Endothelial cell of umbilical vein (primary cell): ENCODE data around the gene RAB3C. TPM values are rescaled to one million over a fixed set of nuclear protein-coding genes. Genes with fewer than 3 reads are reported as not detected.

Source experiments
- BruUV-seq: library from RNA; stranded (reverse); fragments of 400-500 nt; replicated peaks from 2 replicates; lab custom pipeline; 2021; lab: Mats Ljungman, UMichigan
- CTCF ChIA-PET: fragments of 300-600, 350-600 bp; sonication (Branson Sonifier 250); formaldehyde crosslinking; loops from one replicate; lab custom pipeline; 2021; ENCODE audit warnings: antibody characterized with exemption, inconsistent platforms; lab: Charles Lee
- POLR2A ChIA-PET: fragments of 300-600, 350-600 bp; sonication (Branson Sonifier 250); formaldehyde crosslinking; loops from one replicate; lab custom pipeline; 2021; ENCODE audit warnings: antibody characterized with exemption, inconsistent platforms; lab: Charles Lee
- DNase-seq: peaks from one replicate; pipeline ENCODE4 v3.0.0-alpha.2; 2011; ENCODE audit warnings: low read depth, low spot score
- FAIRE-seq: peaks from 2 replicates; lab custom pipeline; 2011; peaks lifted over from hg19 to GRCh38; lab: Jason Lieb, UNC
- H2AFZ ChIP-seq: 2 replicates; pipeline ENCODE4 v1.6.0; 2012; ENCODE audit warnings: low read depth, low read length, control low read depth, inconsistent platforms
- H3K27ac ChIP-seq: 2 replicates; pipeline ENCODE4 v1.5.1; 2011; ENCODE audit warnings: low read depth, mild to moderate bottlenecking, control low read depth, low read length, moderate library complexity; ENCODE audit not compliant: insufficient read depth
- H3K27me3 ChIP-seq, 2 experiments: 2 replicates each; pipeline versions ENCODE4 v1.6.0 to v1.6.1; 2011; ENCODE audit warnings: low read length in 2 of 2, mixed read lengths in 1 of 2; ENCODE audit not compliant: control insufficient read depth in 2 of 2, insufficient read depth in 2 of 2
- H3K36me3 ChIP-seq, 2 experiments: 2 replicates in 1 of 2; 3 replicates in 1 of 2; pipeline ENCODE4 v1.5.1; 2011; ENCODE audit warnings: low read length in 2 of 2, mild to moderate bottlenecking in 1 of 2, moderate library complexity in 1 of 2; ENCODE audit not compliant: control insufficient read depth in 2 of 2, insufficient read depth in 2 of 2; ENCODE audit errors: extremely low read depth in 1 of 2
- H3K4me1 ChIP-seq: 3 replicates; pipeline ENCODE4 v1.5.1; 2011; ENCODE audit warnings: mild to moderate bottlenecking, low read length; ENCODE audit not compliant: control insufficient read depth, insufficient read depth; ENCODE audit errors: extremely low read depth
- H3K4me2 ChIP-seq: 2 replicates; pipeline ENCODE4 v1.6.1; 2011; ENCODE audit warnings: low read length, control low read depth, mixed read lengths; ENCODE audit not compliant: insufficient read depth
- H3K4me3 ChIP-seq, 3 experiments: fragments of 200-600 bp in 1 of 3; sonication (generic), shearing (Covaris generic) in 1 of 3; replicated peaks in 1 of 3; 2 replicates each; pipeline ENCODE4 v1.5.1; 2011 to 2016; ENCODE audit warnings: control low read depth in 3 of 3, low read length in 3 of 3, mild to moderate bottlenecking in 2 of 3, inconsistent platforms in 1 of 3, low read depth in 1 of 3, moderate library complexity in 1 of 3; ENCODE audit not compliant: insufficient read depth in 1 of 3
- H3K79me2 ChIP-seq: 2 replicates; pipeline ENCODE4 v1.6.0; 2012; ENCODE audit warnings: low read length, inconsistent platforms; ENCODE audit not compliant: control insufficient read depth, insufficient read depth
- H3K9ac ChIP-seq: replicated peaks from 2 replicates; pipeline ENCODE3; 2011; ENCODE audit warnings: low read length, control low read depth; ENCODE audit not compliant: insufficient read depth; ENCODE audit errors: extremely low read depth
- H3K9me1 ChIP-seq: replicated peaks from 3 replicates; pipeline ENCODE4 v1.6.0; 2011; ENCODE audit warnings: mild to moderate bottlenecking, low read length; ENCODE audit not compliant: control insufficient read depth, insufficient read depth; ENCODE audit errors: extremely low read depth
- H3K9me3 ChIP-seq: replicated peaks from 2 replicates; pipeline ENCODE4 v1.5.1; 2012; ENCODE audit warnings: low read length, inconsistent platforms; ENCODE audit not compliant: control insufficient read depth, insufficient read depth
- H4K20me1 ChIP-seq: replicated peaks from 2 replicates; pipeline ENCODE3; 2011; ENCODE audit warnings: mild to moderate bottlenecking, low read length; ENCODE audit not compliant: control insufficient read depth, insufficient read depth; ENCODE audit errors: extremely low read depth
- EZH2 ChIP-seq: IDR thresholded peaks from 2 replicates; pipeline ENCODE4 v1.6.1; 2012; ENCODE audit warnings: borderline replicate concordance, low read depth, mild to moderate bottlenecking, moderate library complexity, low read length, inconsistent platforms; ENCODE audit not compliant: severe bottlenecking
- FOS ChIP-seq: IDR thresholded peaks from 2 replicates; pipeline ENCODE4 v1.6.1; 2011; ENCODE audit warnings: mild to moderate bottlenecking, low read length, moderate library complexity, borderline replicate concordance; ENCODE audit not compliant: insufficient read depth
- GATA2 ChIP-seq: IDR thresholded peaks from 2 replicates; pipeline ENCODE4 v1.7.0; 2011; ENCODE audit warnings: low read depth, mild to moderate bottlenecking, moderate library complexity, mixed read lengths, low read length; ENCODE audit not compliant: insufficient read length, insufficient read depth
- JUN ChIP-seq: IDR thresholded peaks from 2 replicates; pipeline ENCODE4 v1.6.1; 2011; ENCODE audit warnings: borderline replicate concordance, low read depth; ENCODE audit not compliant: insufficient read length, insufficient read depth
- MAX ChIP-seq: IDR thresholded peaks from 2 replicates; pipeline ENCODE4 v1.6.1; 2011; ENCODE audit not compliant: insufficient read depth, insufficient read length
- MYC ChIP-seq: IDR thresholded peaks from one replicate; pipeline ENCODE4 v1.6.1; 2011; ENCODE audit warnings: mild to moderate bottlenecking, low read depth, low read length
- POLR2A ChIP-seq: IDR thresholded peaks from 2 replicates; pipeline ENCODE4 v1.6.1; 2012; ENCODE audit warnings: low read depth, mild to moderate bottlenecking, control low read depth, low read length
- POLR2AphosphoS5 ChIP-seq: IDR thresholded peaks from 2 replicates; pipeline ENCODE4 v1.6.1; 2012; ENCODE audit warnings: low read depth, mild to moderate bottlenecking, control low read depth, low read length, moderate library complexity; ENCODE audit not compliant: insufficient read depth
- dilution Hi-C: fragments of 300-500 bp; cut with MboI; formaldehyde crosslinking; loops from one replicate; pipeline ENCODE4 v1.15.0; 2019; ENCODE audit warnings: low sequenced_read_pairs; ENCODE audit not compliant: extremely low pct_ligation_motif_present
- intact Hi-C: fragments of 100-400 bp; cut with micrococcal nuclease; formaldehyde crosslinking; loops from one replicate; pipeline ENCODE4 v1.10.0; 2022
- polyA plus RNA-seq, 4 experiments: library from polyadenylated mRNA; depleted of rRNA in 3 of 4; stranded (reverse) in 3 of 4; unstranded in 1 of 4; fragments of >200 nt; gene quantifications; 2 replicates each; pipeline versions ENCODE4 v1.2.1 to v1.2.3, GENCODE V29; 2011 to 2012; ENCODE audit warnings: missing spikeins in 1 of 4
- total RNA-seq: library from RNA; stranded (reverse); gene quantifications from 2 replicates; pipeline ENCODE4 v1.2.3, GENCODE V29; 2021
- TF ChIP-seq, protein P1 (sequence below), 2 donors: IDR thresholded peaks; 1 replicate in 1 of 2; 2 replicates in 1 of 2; pipeline ENCODE4 v1.5.1; 2011; ENCODE audit warnings: low read length in 2 of 2, mild to moderate bottlenecking in 2 of 2, moderate library complexity in 2 of 2, control low read depth in 1 of 2, inconsistent platforms in 1 of 2, low read depth in 1 of 2; ENCODE audit not compliant: insufficient read depth in 1 of 2; ENCODE audit errors: extremely low read depth in 1 of 2

RAB3C gene
- total and polyA plus RNA-seq, 2 donors (not counting 3 experiments of a cell fraction or from before 2014, with no cell fraction given) = 0.04 to 0.66 TPM

DNA sequence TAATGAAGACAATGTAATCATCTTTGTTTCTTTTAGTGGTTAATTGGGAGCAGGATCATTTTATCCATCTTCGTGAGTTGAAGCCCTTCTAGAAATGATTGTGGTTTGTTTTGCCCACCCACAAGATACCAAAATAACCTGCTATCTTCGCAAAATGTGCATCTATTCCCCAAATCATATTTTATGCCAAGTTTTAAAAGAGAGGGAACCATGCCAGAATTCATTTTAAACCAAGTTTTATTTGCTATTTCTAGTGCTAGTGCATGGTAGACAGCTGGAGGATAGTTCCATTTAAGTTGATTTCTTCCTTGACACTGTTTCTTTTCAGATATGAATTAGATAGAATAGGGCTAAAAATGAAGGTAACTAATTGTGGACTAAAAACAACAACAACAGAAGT lies 104.2 kb downstream of the RAB3C start:
- no peak overlapping the region for H3K4me2 ChIP-seq
- dilution Hi-C loops = no loop called here
- intact Hi-C loops = no loop called here
- TF ChIP-seq JUN (no peak), POLR2A (no peak), FOS (no peak)
- TF ChIP-seq, protein P1, sequence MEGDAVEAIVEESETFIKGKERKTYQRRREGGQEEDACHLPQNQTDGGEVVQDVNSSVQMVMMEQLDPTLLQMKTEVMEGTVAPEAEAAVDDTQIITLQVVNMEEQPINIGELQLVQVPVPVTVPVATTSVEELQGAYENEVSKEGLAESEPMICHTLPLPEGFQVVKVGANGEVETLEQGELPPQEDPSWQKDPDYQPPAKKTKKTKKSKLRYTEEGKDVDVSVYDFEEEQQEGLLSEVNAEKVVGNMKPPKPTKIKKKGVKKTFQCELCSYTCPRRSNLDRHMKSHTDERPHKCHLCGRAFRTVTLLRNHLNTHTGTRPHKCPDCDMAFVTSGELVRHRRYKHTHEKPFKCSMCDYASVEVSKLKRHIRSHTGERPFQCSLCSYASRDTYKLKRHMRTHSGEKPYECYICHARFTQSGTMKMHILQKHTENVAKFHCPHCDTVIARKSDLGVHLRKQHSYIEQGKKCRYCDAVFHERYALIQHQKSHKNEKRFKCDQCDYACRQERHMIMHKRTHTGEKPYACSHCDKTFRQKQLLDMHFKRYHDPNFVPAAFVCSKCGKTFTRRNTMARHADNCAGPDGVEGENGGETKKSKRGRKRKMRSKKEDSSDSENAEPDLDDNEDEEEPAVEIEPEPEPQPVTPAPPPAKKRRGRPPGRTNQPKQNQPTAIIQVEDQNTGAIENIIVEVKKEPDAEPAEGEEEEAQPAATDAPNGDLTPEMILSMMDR (IDR thresholded peaks at IDR 0.05; ENCODE audit: extremely low read depth in 1 of 2, insufficient read depth in 1 of 2, low read depth in 1 of 2, low read length in 2 of 2) = no peak
- H3K9me1 ChIP-seq = no peaks in the 10 kb centered on the region
- no peak for FAIRE-seq
- no peak overlapping the region for H3K9ac ChIP-seq
- H3K27ac ChIP-seq = no peak overlapping the region
- CTCF ChIA-PET = no interaction called here
- DNase-seq = no peak
- H3K36me3 ChIP-seq = no peaks in the 10 kb centered on the region
- H3K9me3 ChIP-seq = no peaks in the 10 kb centered on the region
- no peaks in the 10 kb centered on the region for H4K20me1 ChIP-seq
- BruUV-seq = no TSS peak
- no peak overlapping the region for H3K4me3 ChIP-seq
- POLR2A ChIA-PET = no interaction called here
- H3K27me3 ChIP-seq = no peaks in the 10 kb centered on the region
- no peak overlapping the region for H2AFZ ChIP-seq
- H3K4me1 ChIP-seq = peaks cover 8% of the 10 kb centered on the region
- no peaks in the 10 kb centered on the region for H3K79me2 ChIP-seq

DNA sequence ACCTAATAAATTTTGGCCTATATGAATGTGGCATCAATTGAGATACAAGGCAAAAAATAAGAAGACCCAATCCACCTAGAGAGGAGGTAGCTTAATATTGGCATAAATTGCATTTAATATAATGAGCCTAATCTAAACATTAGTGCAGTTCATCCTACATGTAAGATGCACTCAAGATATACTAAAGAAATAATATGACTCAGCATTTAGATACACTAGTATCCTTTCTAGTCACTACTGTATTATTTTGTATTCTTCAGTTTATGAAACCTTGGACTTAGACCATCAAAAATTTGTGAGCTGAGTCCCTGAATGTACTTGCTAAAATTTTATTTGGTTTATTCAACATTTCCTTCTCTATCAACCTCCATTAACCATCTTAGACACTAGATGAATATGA lies 104.7 kb downstream of the RAB3C start:
- dilution Hi-C loops (no loop called here), intact Hi-C loops (no loop called here)
- Histone ChIP-seq H3K4me2 (no peak overlapping the region), H4K20me1 (no peaks in the 10 kb centered on the region), H3K4me3 (no peak overlapping the region), H3K27me3 (no peaks in the 10 kb centered on the region), H3K4me1 (peaks cover 8% of the 10 kb centered on the region), H3K27ac (no peak overlapping the region), H3K9me3 (no peaks in the 10 kb centered on the region), H3K36me3 (no peaks in the 10 kb centered on the region), H3K9ac (no peak overlapping the region), H2AFZ (no peak overlapping the region), H3K79me2 (no peaks in the 10 kb centered on the region), H3K9me1 (no peaks in the 10 kb centered on the region)
- DNase-seq (no peak), FAIRE-seq (no peak)
- BruUV-seq = no TSS peak
- ChIA-PET CTCF (interaction anchor here (0.9 kb wide), 1 partner anchor 10 kb away, joined by 4 read pairs; no protein-coding TSS in a partner anchor), POLR2A (no interaction called here)
- no peak for TF ChIP-seq FOS
- no peak for TF ChIP-seq POLR2A
- TF ChIP-seq EZH2 = no peak
- no peak for TF ChIP-seq MAX
- no peak for TF ChIP-seq MYC
- TF ChIP-seq GATA2 = no peak
- no peak for TF ChIP-seq JUN
- TF ChIP-seq, protein P1 (IDR thresholded peaks at IDR 0.05; ENCODE audit: extremely low read depth in 1 of 2, insufficient read depth in 1 of 2, low read depth in 1 of 2, low read length in 2 of 2) = no peak
- no peak for TF ChIP-seq POLR2AphosphoS5
